COLO668 (cell line): Measurements from ENCODE around the gene PDAP1.
A peak's percentile ranks its signal among the peaks of the same experiment; 100 is the strongest.
"Not testable (repeated sequence)": the region's sequence is repeated elsewhere in the genome, so short reads cannot be mapped to it uniquely, and the experiment has no call there.

Experiments
- DNase-seq: peaks from one replicate; lab custom pipeline; 2025; ENCODE audit not compliant: unreplicated experiment; lab: John Stamatoyannopoulos, UW

The PDAP1 gene

GRCh38 chr7:99408379-99409191 is at the start of gene PDAP1, which contains the start of gene BUD31:
TSS of gene PDAP1 (minus strand) at chr7:99408597. CDS start at chr7:99408548, 49 bp downstream.
TSS of gene BUD31 (plus strand) at chr7:99408969. CDS start at chr7:99411093, 2,124 bp downstream.
- DNase-seq: peak; percentile 93

GRCh38 chr7:99457650-99458493 is 49.5 kb upstream of the PDAP1 start:
- DNase-seq: no peak

GRCh38 chr7:99457050-99457649 is 48.8 kb upstream of the PDAP1 start:
- DNase-seq: no peak

- no peak for DNase-seq
Observed at GRCh38 chr7:99456288-99456687, 47.9 kb upstream of the PDAP1 start.

- DNase-seq: no peak
Observed at GRCh38 chr7:99455874-99456273, 47.5 kb upstream of the PDAP1 start.

GRCh38 chr7:99453105-99453504 is 44.7 kb upstream of the PDAP1 start:
- no peak for DNase-seq

GRCh38 chr7:99452541-99452940 is 44.1 kb upstream of the PDAP1 start:
- DNase-seq: no peak

- no peak for DNase-seq
Observed at GRCh38 chr7:99451936-99452335, 43.5 kb upstream of the PDAP1 start.

- DNase-seq: no peak
Observed at GRCh38 chr7:99449326-99449725, 40.9 kb upstream of the PDAP1 start.

GRCh38 chr7:99448855-99449254 is 40.5 kb upstream of the PDAP1 start:
- no peak for DNase-seq

GRCh38 chr7:99447943-99448342 is 39.5 kb upstream of the PDAP1 start:
- DNase-seq: peak; percentile 24

GRCh38 chr7:99446096-99446495 is 37.7 kb upstream of the PDAP1 start:
- no peak for DNase-seq

- no peak for DNase-seq
Observed at GRCh38 chr7:99440195-99440594, 31.8 kb upstream of the PDAP1 start.

- DNase-seq: peak; percentile 96
Observed at GRCh38 chr7:99438573-99439480, 30.4 kb upstream of the PDAP1 start, which contains the start of the genes CPSF4 and PTCD1. TSS of gene CPSF4 (plus strand) at chr7:99438943. CDS start at chr7:99439083, 140 bp downstream. TSS of gene PTCD1 (minus strand) at chr7:99438798. CDS start at chr7:99435242, 3,556 bp downstream.

GRCh38 chr7:99437946-99438572 is 29.7 kb upstream of the PDAP1 start:
- no peak for DNase-seq

GRCh38 chr7:99433158-99433557 is 24.8 kb upstream of the PDAP1 start:
- no peak for DNase-seq

GRCh38 chr7:99431756-99432540 is 23.6 kb upstream of the PDAP1 start:
- DNase-seq: not testable (repeated sequence)

- DNase-seq: no peak
Observed at GRCh38 chr7:99429756-99430155, 21.4 kb upstream of the PDAP1 start.

- no peak for DNase-seq
Observed at GRCh38 chr7:99428972-99429566, 20.7 kb upstream of the PDAP1 start.
